H1 (cell line): ENCODE results near the gene TGM5. TPM values are rescaled to one million over a fixed set of nuclear protein-coding genes. Genes with fewer than 3 reads are reported as not detected.

Experiments used
- CTCF ChIA-PET: fragments of 300-600 bp; sonication (Branson Sonifier 250); formaldehyde crosslinking; loops from one replicate; lab custom pipeline; 2021; ENCODE audit not compliant: partially characterized antibody; lab: Charles Lee
- POLR2A ChIA-PET: fragments of 300-600 bp; sonication (Branson Sonifier 250); formaldehyde crosslinking; loops from one replicate; lab custom pipeline; 2021; ENCODE audit warnings: inconsistent platforms; ENCODE audit not compliant: partially characterized antibody; lab: Charles Lee
- DNase-seq, 2 experiments: peaks; one replicate each; pipeline versions ENCODE4 v3.0.0 to v3.0.0-alpha.2; 2010 to 2022; ENCODE audit warnings: low spot score in 2 of 2, low read depth in 1 of 2, mixed read lengths in 1 of 2
- FAIRE-seq: peaks from 2 replicates; lab custom pipeline; 2011; peaks lifted over from hg19 to GRCh38; lab: Jason Lieb, UNC
- H2AFZ ChIP-seq: 2 replicates; pipeline ENCODE4 v1.8.1; 2012; ENCODE audit warnings: low read length, inconsistent platforms
- H2AK5ac ChIP-seq: 2 replicates; pipeline ENCODE4 v1.6.1; 2013; ENCODE audit warnings: low read depth, low read length
- H2BK120ac ChIP-seq: replicated peaks from 2 replicates; pipeline ENCODE3; 2013; ENCODE audit warnings: low read depth, low read length, inconsistent platforms
- H2BK12ac ChIP-seq: 2 replicates; pipeline ENCODE4 v1.6.1; 2013; ENCODE audit warnings: low read depth, low read length
- H2BK15ac ChIP-seq: 2 replicates; pipeline ENCODE4 v1.6.1; 2013; ENCODE audit warnings: low read length
- H2BK20ac ChIP-seq: 2 replicates; pipeline ENCODE4 v1.6.1; 2013; ENCODE audit warnings: low read length
- H2BK5ac ChIP-seq: 2 replicates; pipeline ENCODE4 v1.6.1; 2013; ENCODE audit warnings: low read depth, low read length
- H3K14ac ChIP-seq: 2 replicates; pipeline ENCODE4 v1.6.1; 2013; ENCODE audit warnings: inconsistent platforms; ENCODE audit not compliant: insufficient read length
- H3K18ac ChIP-seq: 2 replicates; pipeline ENCODE4 v1.6.1; 2013; ENCODE audit warnings: low read length; ENCODE audit errors: extremely low read depth
- H3K23ac ChIP-seq: 2 replicates; pipeline ENCODE4 v1.6.1; 2013; ENCODE audit warnings: inconsistent platforms; ENCODE audit not compliant: insufficient read length
- H3K23me2 ChIP-seq: 2 replicates; pipeline ENCODE4 v1.6.1; 2013; ENCODE audit warnings: low read depth, low read length
- H3K27ac ChIP-seq: 2 replicates; pipeline ENCODE4 v1.6.1; 2011; ENCODE audit warnings: low read depth, low read length, inconsistent platforms
- H3K27me3 ChIP-seq, 4 experiments: replicated peaks in 1 of 4; 1 replicate in 1 of 4; 2 replicates in 3 of 4; pipeline versions ENCODE4 v1.6.1 to v1.8.1; 2011 to 2013; ENCODE audit warnings: low read length in 3 of 4, mild to moderate bottlenecking in 3 of 4, inconsistent platforms in 2 of 4, mixed read lengths in 2 of 4, moderate library complexity in 1 of 4; ENCODE audit not compliant: control insufficient read depth in 3 of 4, insufficient read depth in 3 of 4; ENCODE audit errors: extremely low read depth in 1 of 4
- H3K36me3 ChIP-seq, 4 experiments: 2 replicates each; pipeline versions ENCODE4 v1.6.1 to v1.8.1; 2011 to 2013; ENCODE audit warnings: mild to moderate bottlenecking in 4 of 4, low read length in 3 of 4, moderate library complexity in 2 of 4, control low read depth in 1 of 4, inconsistent platforms in 1 of 4; ENCODE audit not compliant: insufficient read depth in 4 of 4, control insufficient read depth in 2 of 4
- H3K4ac ChIP-seq: replicated peaks from 2 replicates; pipeline ENCODE3; 2013; ENCODE audit warnings: low read length, low read depth, mixed read lengths, inconsistent platforms; ENCODE audit not compliant: insufficient read length
- H3K4me1 ChIP-seq, 4 experiments: replicated peaks in 1 of 4; 1 replicate in 1 of 4; 2 replicates in 3 of 4; pipeline versions ENCODE4 v1.6.1 to v1.8.1; 2011 to 2013; ENCODE audit warnings: low read length in 3 of 4, inconsistent platforms in 2 of 4, mixed read lengths in 1 of 4; ENCODE audit not compliant: insufficient read depth in 4 of 4, control insufficient read depth in 3 of 4
- H3K4me2 ChIP-seq, 2 experiments: 2 replicates each; pipeline versions ENCODE4 v1.6.1 to v1.8.1; 2011 to 2013; ENCODE audit warnings: low read depth in 2 of 2, low read length in 2 of 2, control low read depth in 1 of 2, inconsistent platforms in 1 of 2, mild to moderate bottlenecking in 1 of 2; ENCODE audit not compliant: insufficient read depth in 1 of 2
- H3K4me3 ChIP-seq, 4 experiments: fragments of 200-600, 300-600 bp in 1 of 4; sonication (generic), shearing (Covaris generic), sonication (Bioruptor Twin) in 1 of 4; 2 replicates each; pipeline versions ENCODE4 v1.5.1 to v1.8.1; 2011 to 2016; ENCODE audit warnings: low read length in 4 of 4, low read depth in 3 of 4, control low read depth in 2 of 4, inconsistent platforms in 2 of 4, mild to moderate bottlenecking in 2 of 4, mixed read lengths in 1 of 4, moderate library complexity in 1 of 4; ENCODE audit not compliant: insufficient read depth in 2 of 4; ENCODE audit errors: extremely low read depth in 1 of 4
- H3K56ac ChIP-seq: replicated peaks from 2 replicates; pipeline ENCODE3; 2013; ENCODE audit warnings: low read depth, mild to moderate bottlenecking, mixed read lengths, low read length, inconsistent platforms; ENCODE audit not compliant: insufficient read length
- H3K79me1 ChIP-seq: 2 replicates; pipeline ENCODE4 v1.6.1; 2013; ENCODE audit warnings: low read depth, low read length, control low read depth
- H3K79me2 ChIP-seq, 2 experiments: 2 replicates each; pipeline versions ENCODE4 v1.6.1 to v1.8.1; 2012 to 2013; ENCODE audit warnings: low read length in 2 of 2, mild to moderate bottlenecking in 2 of 2, inconsistent platforms in 1 of 2; ENCODE audit not compliant: insufficient read depth in 2 of 2, control insufficient read depth in 1 of 2
- H3K9ac ChIP-seq, 4 experiments: replicated peaks in 1 of 4; 1 replicate in 1 of 4; 2 replicates in 3 of 4; pipeline versions ENCODE4 v1.6.1 to v1.8.1; 2011 to 2013; ENCODE audit warnings: low read depth in 3 of 4, low read length in 3 of 4, control low read depth in 2 of 4, mild to moderate bottlenecking in 2 of 4, moderate library complexity in 2 of 4, inconsistent platforms in 1 of 4; ENCODE audit errors: extremely low read depth in 1 of 4
- H3K9me3 ChIP-seq, 2 experiments: 2 replicates each; pipeline versions ENCODE4 v1.6.1 to v1.8.1; 2012 to 2013; ENCODE audit warnings: mild to moderate bottlenecking in 2 of 2, moderate library complexity in 2 of 2, control low read depth in 1 of 2, inconsistent platforms in 1 of 2, low read depth in 1 of 2, low read length in 1 of 2, mixed read lengths in 1 of 2; ENCODE audit not compliant: insufficient read depth in 2 of 2
- H4K20me1 ChIP-seq, 2 experiments: replicated peaks in 1 of 2; 2 replicates each; pipeline versions ENCODE3 to v1.8.1; 2011 to 2013; ENCODE audit warnings: inconsistent platforms in 2 of 2, low read length in 2 of 2, mild to moderate bottlenecking in 1 of 2; ENCODE audit not compliant: insufficient read depth in 2 of 2, control insufficient read depth in 1 of 2
- H4K5ac ChIP-seq: 2 replicates; pipeline ENCODE4 v1.6.1; 2013; ENCODE audit warnings: low read length, low read depth, mixed read lengths, inconsistent platforms; ENCODE audit not compliant: insufficient read length
- H4K8ac ChIP-seq: 2 replicates; pipeline ENCODE4 v1.8.0; 2013; ENCODE audit warnings: mild to moderate bottlenecking, moderate library complexity, low read length, inconsistent platforms; ENCODE audit not compliant: insufficient read depth; ENCODE audit errors: extremely low read depth
- H4K91ac ChIP-seq: replicated peaks from 2 replicates; pipeline ENCODE3; 2013; ENCODE audit warnings: low read length, mixed read lengths, inconsistent platforms; ENCODE audit not compliant: insufficient read length
- ATF2 ChIP-seq: IDR thresholded peaks from 2 replicates; pipeline ENCODE4 v1.6.1; 2012; ENCODE audit warnings: low read length, inconsistent platforms
- BCL11A ChIP-seq, 2 experiments: IDR thresholded peaks; one replicate each; pipeline ENCODE4 v1.6.1; 2011; ENCODE audit warnings: low read depth in 2 of 2, low read length in 2 of 2, mild to moderate bottlenecking in 2 of 2
- CHD2 ChIP-seq: IDR thresholded peaks from 2 replicates; pipeline ENCODE4 v1.6.1; 2012; ENCODE audit warnings: low read length, improper control_type of control experiment
- EGR1 ChIP-seq: IDR thresholded peaks from 2 replicates; pipeline ENCODE4 v1.6.1; 2011; ENCODE audit warnings: low read depth, low read length, borderline replicate concordance
- KDM5A ChIP-seq: fragments of 200-600 bp; IDR thresholded peaks from 2 replicates; pipeline ENCODE4 v1.7.1; 2012; ENCODE audit warnings: mild to moderate bottlenecking, low read length, inconsistent platforms, mixed read lengths
- PHF8 ChIP-seq: fragments of 200-600 bp; sonication (generic); conservative IDR thresholded peaks from 2 replicates; pipeline ENCODE4 v1.7.1; 2012; ENCODE audit warnings: low read depth, mild to moderate bottlenecking, inconsistent platforms, low read length, moderate library complexity
- WGBS, 2 experiments: shearing (Covaris generic) in 1 of 2; methylation state at CpG; one replicate each; pipeline versions ENCODE4 v1.1.6 to v1.1.7; 2013 to 2015; ENCODE audit warnings: low lambda C conversion rate in 2 of 2, mixed read lengths in 2 of 2, inconsistent platforms in 1 of 2, low coverage in 1 of 2, missing lambda C conversion rate in 1 of 2; ENCODE audit not compliant: insufficient replicate concordance in 2 of 2, insufficient coverage in 1 of 2, insufficient read length in 1 of 2; ENCODE audit errors: extremely low coverage in 1 of 2, missing lambda C conversion rate in 1 of 2; 5-methylcytosine and 5-hydroxymethylcytosine counted together
- polyA plus RNA-seq, 7 experiments: library from polyadenylated mRNA; depleted of rRNA in 3 of 7; stranded (reverse) in 5 of 7; unstranded in 2 of 7; fragments of >200 nt in 5 of 7; fragments of 200-250 nt in 2 of 7; gene quantifications; 1 replicate in 5 of 7; 2 replicates in 1 of 7; 4 replicates in 1 of 7; pipeline versions ENCODE4 v1.2.1 to v1.2.3, GENCODE V29; 2011 to 2013; ENCODE audit warnings: missing spikeins in 2 of 7, mixed read lengths in 2 of 7
- total RNA-seq: library from RNA; stranded (reverse); fragmentation: NEBNext Ultra II Directional; extraction: Animal tissue kit (Norgen Biotek cat#: 25700); gene quantifications from 2 replicates; pipeline ENCODE4 v1.2.1, GENCODE V29; 2021
- TF ChIP-seq, protein P1 (sequence below): IDR thresholded peaks from 2 replicates; pipeline ENCODE4 v1.6.1; 2012; ENCODE audit warnings: inconsistent platforms
- TF ChIP-seq, protein P2 (sequence below), 3 experiments: IDR thresholded peaks; 1 replicate in 2 of 3; 2 replicates in 1 of 3; pipeline versions ENCODE4 v1.5.1 to v1.6.1; 2011; ENCODE audit warnings: low read length in 3 of 3, mild to moderate bottlenecking in 3 of 3, inconsistent platforms in 2 of 3, low read depth in 1 of 3, moderate library complexity in 1 of 3; ENCODE audit not compliant: insufficient read depth in 1 of 3; ENCODE audit errors: control extremely low read depth in 1 of 3

The TGM5 gene
- total and polyA plus RNA-seq, 2 of the 8 experiments (the other 6 are each of a cell fraction or from before 2014, with no cell fraction given) = not detected

GRCh38 chr15:43239732-43240491, 26.8 kb downstream of the TGM5 start:
- H3K4me2 ChIP-seq = no peak overlapping the region
- H3K9me3 ChIP-seq = no peaks in the 10 kb centered on the region
- H4K91ac ChIP-seq = no peak overlapping the region
- no peak overlapping the region for H4K8ac ChIP-seq
- ChIA-PET CTCF (interaction anchor here (1.1 to 6.7 kb wide), 3 partner anchors 11 to 28 kb away, joined by 3 to 39 read pairs (median 5); partner anchors contain the start of gene TGM5), POLR2A (interaction anchor here (1.7 kb wide), 1 partner anchor 13 kb away, joined by 3 read pairs; no protein-coding TSS in a partner anchor)
- H4K5ac ChIP-seq = no peak overlapping the region
- no peak overlapping the region for H3K4me3 ChIP-seq
- no peak overlapping the region for H3K9ac ChIP-seq
- no peak overlapping the region for H3K56ac ChIP-seq
- no peaks in the 10 kb centered on the region for H4K20me1 ChIP-seq
- no peaks in the 10 kb centered on the region for H3K79me2 ChIP-seq
- DNase-seq = no peak
- no peak overlapping the region for H3K27ac ChIP-seq
- no peak overlapping the region for H2BK5ac ChIP-seq
- H3K18ac ChIP-seq = no peak overlapping the region
- no peak for FAIRE-seq
- no peak overlapping the region for H2AFZ ChIP-seq
- no peaks in the 10 kb centered on the region for H3K79me1 ChIP-seq
- H3K27me3 ChIP-seq = no peaks in the 10 kb centered on the region
- WGBS, 2 experiments = 91% methylated on average over 7 of the region's 7 CpGs; no CpG with 5 or more reads in 1 of the 2 experiments
- no peaks in the 10 kb centered on the region for H3K36me3 ChIP-seq
- no peak overlapping the region for H2BK12ac ChIP-seq
- H2BK120ac ChIP-seq = no peak overlapping the region
- no peak overlapping the region for H2BK20ac ChIP-seq
- no peak overlapping the region for H2BK15ac ChIP-seq
- no peak overlapping the region for H2AK5ac ChIP-seq
- no peaks in the 10 kb centered on the region for H3K4me1 ChIP-seq
- no peak overlapping the region for H3K23ac ChIP-seq
- no peaks in the 10 kb centered on the region for H3K23me2 ChIP-seq
- TF ChIP-seq BCL11A (IDR thresholded peaks at IDR 0.05; ENCODE audit: low read depth in 2 of 2, low read length in 2 of 2) = no peak
- TF ChIP-seq, protein P1, sequence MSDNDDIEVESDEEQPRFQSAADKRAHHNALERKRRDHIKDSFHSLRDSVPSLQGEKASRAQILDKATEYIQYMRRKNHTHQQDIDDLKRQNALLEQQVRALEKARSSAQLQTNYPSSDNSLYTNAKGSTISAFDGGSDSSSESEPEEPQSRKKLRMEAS = no peak
- TF ChIP-seq, protein P2, sequence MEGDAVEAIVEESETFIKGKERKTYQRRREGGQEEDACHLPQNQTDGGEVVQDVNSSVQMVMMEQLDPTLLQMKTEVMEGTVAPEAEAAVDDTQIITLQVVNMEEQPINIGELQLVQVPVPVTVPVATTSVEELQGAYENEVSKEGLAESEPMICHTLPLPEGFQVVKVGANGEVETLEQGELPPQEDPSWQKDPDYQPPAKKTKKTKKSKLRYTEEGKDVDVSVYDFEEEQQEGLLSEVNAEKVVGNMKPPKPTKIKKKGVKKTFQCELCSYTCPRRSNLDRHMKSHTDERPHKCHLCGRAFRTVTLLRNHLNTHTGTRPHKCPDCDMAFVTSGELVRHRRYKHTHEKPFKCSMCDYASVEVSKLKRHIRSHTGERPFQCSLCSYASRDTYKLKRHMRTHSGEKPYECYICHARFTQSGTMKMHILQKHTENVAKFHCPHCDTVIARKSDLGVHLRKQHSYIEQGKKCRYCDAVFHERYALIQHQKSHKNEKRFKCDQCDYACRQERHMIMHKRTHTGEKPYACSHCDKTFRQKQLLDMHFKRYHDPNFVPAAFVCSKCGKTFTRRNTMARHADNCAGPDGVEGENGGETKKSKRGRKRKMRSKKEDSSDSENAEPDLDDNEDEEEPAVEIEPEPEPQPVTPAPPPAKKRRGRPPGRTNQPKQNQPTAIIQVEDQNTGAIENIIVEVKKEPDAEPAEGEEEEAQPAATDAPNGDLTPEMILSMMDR (IDR thresholded peaks at IDR 0.05; ENCODE audit: control extremely low read depth in 1 of 3, insufficient read depth in 1 of 3, low read depth in 1 of 3, low read length in 3 of 3) = no peak
- TF ChIP-seq PHF8 = no peak
- TF ChIP-seq ATF2 = no peak
- TF ChIP-seq KDM5A = no peak
- no peak for TF ChIP-seq EGR1
- no peak for TF ChIP-seq CHD2
- H3K14ac ChIP-seq = no peak overlapping the region
- H3K4ac ChIP-seq = no peak overlapping the region
